Vagina (tissue), 2 donors: ENCODE data around the gene CDK2AP2. TPM values are rescaled to one million over a fixed set of nuclear protein-coding genes. Genes with fewer than 3 reads are reported as not detected.

Experiments
- DNase-seq, 2 donors: peaks; one replicate each; pipeline ENCODE4 v3.0.0-alpha.2; 2017; ENCODE audit errors: extremely low spot score in 2 of 2
- H3K27ac ChIP-seq: fragments of 200-600 bp; sonication (generic); one replicate; pipeline ENCODE4 v1.5.1; 2019
- H3K27me3 ChIP-seq: fragments of 200-600 bp; sonication (generic); one replicate; pipeline ENCODE4 v1.5.1; 2019
- H3K36me3 ChIP-seq, 2 donors: fragments of 200-600 bp; sonication (generic); one replicate each; pipeline ENCODE4 v1.5.1; 2017 to 2019
- H3K4me1 ChIP-seq: fragments of 200-600 bp; sonication (generic); one replicate; pipeline ENCODE4 v1.5.1; 2019
- H3K4me3 ChIP-seq, 2 donors: fragments of 200-600 bp; sonication (generic); 1 replicate in 1 of 2; 2 replicates in 1 of 2; pipeline ENCODE4 v1.5.1; 2016 to 2019
- H3K9me3 ChIP-seq: fragments of 200-600 bp; sonication (generic); one replicate; pipeline ENCODE4 v1.5.1; 2019
- CTCF ChIP-seq, 3 experiments: fragments of 450-650 bp in 2 of 3; fragments of 200-600 bp in 1 of 3; sonication (generic) in 1 of 3; IDR thresholded peaks; one replicate each; pipeline ENCODE4 v1.5.1; 2017 to 2019; ENCODE audit warnings: antibody characterized with exemption in 3 of 3, mild to moderate bottlenecking in 2 of 3, moderate library complexity in 2 of 3
- POLR2A ChIP-seq, 2 donors: fragments of 450-650 bp; IDR thresholded peaks; one replicate each; pipeline ENCODE4 v1.6.1; 2017; ENCODE audit warnings: antibody characterized with exemption in 2 of 2, mild to moderate bottlenecking in 2 of 2, moderate library complexity in 2 of 2
- POLR2AphosphoS5 ChIP-seq, 2 donors: sonication (generic); formaldehyde crosslinking; IDR thresholded peaks; one replicate each; pipeline ENCODE4 v1.9.0; 2017; ENCODE audit warnings: antibody characterized with exemption in 2 of 2, mild to moderate bottlenecking in 2 of 2, low read depth in 1 of 2; ENCODE audit not compliant: insufficient read depth in 1 of 2
- intact Hi-C: fragments of 100-400 bp; cut with DNase I; formaldehyde crosslinking; loops from one replicate; pipeline ENCODE4 v1.15.1; 2023
- total RNA-seq: library from RNA; depleted of rRNA; stranded (reverse); fragments of >200 nt; gene quantifications from one replicate; pipeline ENCODE4 v1.2.3, GENCODE V29; 2016

CDK2AP2 gene
- total RNA-seq, 1 donor from 2014 or later, result 46.4 TPM

- TF ChIP-seq POLR2A (IDR thresholded peaks at IDR 0.05) (no peak), CTCF (IDR thresholded peaks at IDR 0.05) (no peak), POLR2AphosphoS5 (IDR thresholded peaks at IDR 0.05; ENCODE audit: insufficient read depth in 1 of 2, low read depth in 1 of 2) (no peak)
- DNase-seq, result no peak
- H3K4me1 ChIP-seq, result peaks cover 38% of the 10 kb centered on the region
- H3K36me3 ChIP-seq, result no peaks in the 10 kb centered on the region
- intact Hi-C loops, result loop anchor here (5.0 to 10.0 kb wide), 2 partner anchors 80 to 153 kb away; partner anchors contain the start of gene POLD4
- H3K4me3 ChIP-seq, result peak overlapping the region; percentile 65 to 89
- H3K9me3 ChIP-seq, result no peaks in the 10 kb centered on the region
- H3K27ac ChIP-seq, result peak overlapping the region; percentile 94
- H3K27me3 ChIP-seq, result no peaks in the 10 kb centered on the region
Observed at GRCh38 chr11:67507242-67507863, 609 bp downstream of the CDK2AP2 start.

DNA sequence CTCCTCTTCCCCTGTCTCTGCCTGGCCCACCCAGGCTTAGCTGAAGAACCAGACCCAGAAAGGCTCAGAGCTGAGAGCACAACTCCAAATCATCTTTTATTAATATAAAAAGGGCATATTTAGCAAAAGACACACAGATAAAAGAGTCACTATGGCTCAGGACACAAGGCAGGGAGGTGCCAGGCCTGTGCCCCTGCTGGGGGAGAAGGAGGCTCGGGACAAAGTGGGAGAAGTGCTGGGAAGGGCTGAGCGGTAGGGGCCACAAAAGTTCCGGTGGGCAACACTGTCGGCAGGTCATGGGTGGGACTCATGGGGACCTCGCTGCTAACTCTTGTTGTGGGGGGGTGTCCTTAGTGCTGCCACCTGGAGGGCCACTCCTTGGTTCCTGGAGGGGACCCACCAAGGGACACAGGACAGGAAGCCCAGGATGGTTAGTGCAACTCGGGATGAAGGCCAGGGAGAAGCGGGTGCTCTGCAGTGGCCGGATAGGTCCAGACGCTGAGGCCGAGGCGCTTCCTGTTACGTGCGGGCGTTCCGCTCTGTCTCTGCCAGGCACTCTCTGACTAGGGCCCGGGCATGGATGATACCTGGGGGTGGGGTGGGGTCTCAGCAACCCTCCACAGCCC, 1.4 kb downstream of the CDK2AP2 start:
- Histone ChIP-seq H3K4me3 (peak overlapping the region in 1 of 2 donors; percentile 72), H3K27me3 (no peaks in the 10 kb centered on the region), H3K4me1 (peaks cover 38% of the 10 kb centered on the region), H3K36me3 (peaks cover 0 to 6% of the 10 kb centered on the region in 2 donors), H3K9me3 (no peaks in the 10 kb centered on the region), H3K27ac (peak overlapping the region; percentile 94)
- TF ChIP-seq POLR2AphosphoS5 (IDR thresholded peaks at IDR 0.05; ENCODE audit: insufficient read depth in 1 of 2, low read depth in 1 of 2) (no peak), CTCF (IDR thresholded peaks at IDR 0.05) (no peak), POLR2A (IDR thresholded peaks at IDR 0.05) (no peak)
- DNase-seq, result no peak
- intact Hi-C loops, result loop anchor here (5.0 to 10.0 kb wide), 2 partner anchors 81 to 152 kb away; partner anchors contain the start of gene POLD4

DNA sequence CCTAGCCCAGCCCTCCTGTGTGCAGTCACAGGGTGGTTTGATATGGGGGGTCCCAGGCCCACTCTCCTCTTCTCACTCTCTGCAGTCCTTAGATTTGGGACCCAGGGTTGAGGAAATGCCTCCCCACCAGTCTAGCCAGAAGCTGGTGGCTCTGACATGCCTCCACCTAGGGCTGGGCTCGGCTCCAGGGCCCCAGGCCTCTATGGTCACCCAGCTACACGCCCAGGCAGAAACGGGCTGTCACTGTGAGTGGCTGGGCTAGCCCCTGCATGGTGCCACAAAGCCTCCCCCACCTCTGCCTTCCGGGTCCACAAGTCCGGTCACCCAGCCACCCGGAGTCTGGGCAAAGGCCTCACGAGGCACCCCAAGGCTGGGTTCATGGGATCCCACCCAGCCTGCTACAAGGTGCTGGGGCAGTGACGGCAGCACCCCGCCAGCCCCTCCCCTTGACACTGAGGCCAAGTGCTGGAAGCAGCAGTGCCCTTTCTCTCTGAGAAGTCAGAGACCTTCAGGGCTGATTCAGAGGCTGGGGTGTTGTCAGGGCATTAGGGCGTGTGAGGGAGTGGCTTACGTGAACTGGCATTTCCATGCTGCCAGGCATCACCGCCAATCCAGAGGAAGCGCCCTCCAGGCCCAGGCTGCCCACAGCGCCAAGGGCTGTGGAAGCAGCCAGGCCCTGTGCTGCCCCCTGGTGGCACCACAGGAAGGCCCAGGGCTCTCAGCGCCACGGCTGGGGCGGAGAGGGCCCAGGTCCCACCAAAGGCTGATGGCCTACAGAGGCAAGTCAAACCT, 2.2 kb downstream of the CDK2AP2 start:
- peak overlapping the region; percentile 57 to 72 for H3K4me3 ChIP-seq
- no peak for TF ChIP-seq POLR2A (IDR thresholded peaks at IDR 0.05)
- TF ChIP-seq POLR2AphosphoS5 (IDR thresholded peaks at IDR 0.05; ENCODE audit: insufficient read depth in 1 of 2, low read depth in 1 of 2), result peak; percentile 85 to 88
- TF ChIP-seq CTCF (IDR thresholded peaks at IDR 0.05), result peak; percentile 91 to 96 (median 92)
- no peaks in the 10 kb centered on the region for H3K27me3 ChIP-seq
- DNase-seq, result peak in 1 of 2 donors; percentile 96
- peak overlapping the region; percentile 94 for H3K27ac ChIP-seq
- intact Hi-C loops, result loop anchor here (1.0 to 10.0 kb wide), 3 partner anchors 58 to 151 kb away; partner anchors contain the start of gene POLD4
- H3K36me3 ChIP-seq, result peaks cover 0 to 7% of the 10 kb centered on the region in 2 donors
- peaks cover 38% of the 10 kb centered on the region for H3K4me1 ChIP-seq
- no peaks in the 10 kb centered on the region for H3K9me3 ChIP-seq

GRCh38 chr11:67504950-67505581, 2.9 kb downstream of the CDK2AP2 start, which contains the start of gene PITPNM1:
Gene PITPNM1 (minus strand): TSS chr11:67505363. CDS start chr11:67504180, 1,183 bp downstream.
- peak within 1 kb of the TSS; percentile 57 to 72 for H3K4me3 ChIP-seq
- H3K9me3 ChIP-seq, result no peaks in the 10 kb centered on the region
- no peak for DNase-seq
- peak within 1 kb of the TSS; percentile 94 for H3K27ac ChIP-seq
- no peaks in the 10 kb centered on the region for H3K27me3 ChIP-seq
- peaks cover 38% of the 10 kb centered on the region for H3K4me1 ChIP-seq
- TF ChIP-seq POLR2A (IDR thresholded peaks at IDR 0.05) (peak in 1 of 2 donors; percentile 27), POLR2AphosphoS5 (IDR thresholded peaks at IDR 0.05; ENCODE audit: insufficient read depth in 1 of 2, low read depth in 1 of 2) (no peak), CTCF (IDR thresholded peaks at IDR 0.05) (no peak)
- H3K36me3 ChIP-seq, result peaks cover 0 to 7% of the 10 kb centered on the region in 2 donors
- intact Hi-C loops, result loop anchor here (1.0 to 10.0 kb wide), 3 partner anchors 58 to 150 kb away; partner anchors contain the start of gene POLD4
